Activated T-cell treated with anti-CD3 and anti-CD28 coated beads, Interleukin-2, amount 50 U/mL, for 4 hours (primary cell): ENCODE results near the gene CYLD. TPM values are rescaled to one million over a fixed set of nuclear protein-coding genes. Genes with fewer than 3 reads are reported as not detected.

Source experiments
- ATAC-seq, 2 donors: fragments of 200-7000 bp; cut with Tn5 transposase; one replicate each; pipeline ENCODE4 v1.10.0; 2021
- DNase-seq: peaks from one replicate; pipeline ENCODE4 v3.0.0-alpha.2; 2020
- H3K27me3 Mint-ChIP-seq: one replicate; pipeline ENCODE4 v1.8.0; 2021; ENCODE audit warnings: low read depth, mixed read lengths
- H3K36me3 Mint-ChIP-seq: one replicate; pipeline ENCODE4 v1.8.0; 2022; ENCODE audit warnings: mixed read lengths; ENCODE audit not compliant: insufficient read depth
- H3K4me1 Mint-ChIP-seq: one replicate; pipeline ENCODE4 v1.8.0; 2021; ENCODE audit warnings: low read depth, mixed read lengths
- H3K4me3 Mint-ChIP-seq: one replicate; pipeline ENCODE4 v1.8.0; 2021; ENCODE audit warnings: mild to moderate bottlenecking, moderate library complexity, mixed read lengths
- H3K9me3 Mint-ChIP-seq: one replicate; pipeline ENCODE4 v1.8.0; 2021; ENCODE audit warnings: mixed read lengths
- total RNA-seq, 3 donors: library from RNA; stranded (reverse); gene quantifications; one replicate each; pipeline ENCODE4 v1.2.1, GENCODE V29; 2021

CYLD gene
- total RNA-seq, 3 donors from 2014 or later = 84.5 to 133 (median 88.4) TPM

DNA sequence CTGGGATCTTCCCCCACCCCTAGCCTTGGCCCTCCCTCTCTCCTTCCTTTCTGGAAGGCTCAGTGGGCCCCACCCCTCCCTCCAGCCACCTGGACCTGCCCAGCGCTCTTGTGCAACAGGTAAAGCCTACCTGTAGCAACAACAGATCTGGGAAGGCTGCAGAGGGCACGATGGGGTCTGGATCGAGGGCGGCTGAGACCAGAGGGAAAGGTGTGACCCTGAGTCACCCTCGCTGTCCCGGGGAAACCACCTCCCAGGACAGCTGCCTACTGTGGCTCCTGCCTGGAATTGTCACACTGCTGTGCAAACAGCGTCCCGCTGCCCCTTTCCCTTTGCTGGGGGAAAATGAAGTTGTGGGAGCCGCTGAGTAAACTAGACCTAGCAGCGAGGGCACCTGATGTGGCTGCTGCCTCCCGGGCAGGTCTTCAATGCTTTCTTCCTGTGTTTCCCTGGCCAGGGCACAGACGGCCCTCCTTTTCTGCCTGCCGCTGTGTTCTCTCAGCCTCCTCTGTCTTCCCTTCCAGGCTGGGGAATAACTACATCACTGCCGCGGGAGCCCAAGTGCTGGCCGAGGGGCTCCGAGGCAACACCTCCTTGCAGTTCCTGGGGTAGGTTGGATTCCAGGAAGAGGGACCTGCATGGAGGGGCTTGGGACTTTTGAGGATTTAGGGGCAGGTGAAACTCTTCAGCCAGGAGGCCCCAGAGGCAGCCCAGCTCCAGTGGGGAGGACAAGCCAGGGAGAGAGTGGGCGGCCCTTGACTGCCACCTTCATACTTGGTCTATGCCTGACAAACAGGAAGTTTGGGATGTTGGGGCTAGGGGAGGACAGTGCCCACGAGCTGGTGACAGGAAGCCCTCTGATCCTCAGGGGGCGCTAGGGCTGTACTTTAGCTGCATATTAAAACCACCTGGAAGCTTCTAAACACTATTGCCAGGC is 22.2 kb upstream of the CYLD start:
- peaks cover 25% of the 10 kb centered on the region for H3K36me3 Mint-ChIP-seq
- H3K9me3 Mint-ChIP-seq = peaks cover 12% of the 10 kb centered on the region
- peaks cover 39% of the 10 kb centered on the region for H3K4me1 Mint-ChIP-seq
- ATAC-seq (peak; percentile 47 to 49), DNase-seq (no peak)
- H3K4me3 Mint-ChIP-seq = no peak overlapping the region
- H3K27me3 Mint-ChIP-seq = no peaks in the 10 kb centered on the region

DNA sequence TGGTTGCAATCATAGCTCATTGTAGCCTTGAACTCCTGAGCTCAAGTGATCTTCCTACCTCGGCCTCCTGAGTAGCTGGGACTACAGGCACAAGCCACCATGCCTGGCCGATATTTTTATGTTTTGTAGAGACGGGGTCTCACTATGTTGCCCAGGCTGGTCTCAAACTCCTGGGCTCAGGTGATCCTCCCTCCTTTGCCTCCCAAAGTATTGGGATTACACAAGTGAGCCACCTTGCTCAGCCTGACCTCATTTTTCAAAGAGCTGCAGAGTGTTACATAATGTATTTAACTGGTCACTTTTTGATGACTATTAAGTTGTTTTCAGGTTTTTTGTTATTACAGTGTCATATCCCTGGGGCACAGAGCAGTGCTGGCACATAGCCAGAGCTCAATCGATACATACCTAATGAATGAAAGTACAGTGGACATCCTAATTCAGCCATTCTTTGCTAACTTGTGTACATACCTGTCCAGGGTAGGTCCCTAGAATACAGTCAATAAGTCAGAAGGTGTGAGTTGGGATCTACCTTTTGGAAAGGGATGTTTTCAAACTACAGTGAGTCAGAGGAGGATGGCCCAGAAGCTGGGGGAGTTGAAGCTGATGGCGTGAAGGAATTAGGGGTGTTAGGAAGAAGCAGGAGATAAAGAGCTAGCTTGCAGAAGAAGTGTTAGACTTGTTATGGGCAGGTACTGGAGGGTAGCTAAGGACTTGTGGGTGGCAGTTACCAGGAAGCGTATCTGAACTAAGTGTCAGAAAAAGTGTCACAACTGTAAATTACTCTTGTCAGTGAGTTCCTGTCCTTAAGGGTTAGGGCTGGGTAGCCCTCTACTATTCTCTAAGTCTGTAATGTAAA is 20.1 kb upstream of the CYLD start:
- DNase-seq = no peak
- H3K36me3 Mint-ChIP-seq = peaks cover 34% of the 10 kb centered on the region
- H3K27me3 Mint-ChIP-seq = no peaks in the 10 kb centered on the region
- H3K4me3 Mint-ChIP-seq = no peak overlapping the region
- peaks cover 39% of the 10 kb centered on the region for H3K4me1 Mint-ChIP-seq
- ATAC-seq = peak; percentile 11 to 58
- H3K9me3 Mint-ChIP-seq = peaks cover 12% of the 10 kb centered on the region

DNA sequence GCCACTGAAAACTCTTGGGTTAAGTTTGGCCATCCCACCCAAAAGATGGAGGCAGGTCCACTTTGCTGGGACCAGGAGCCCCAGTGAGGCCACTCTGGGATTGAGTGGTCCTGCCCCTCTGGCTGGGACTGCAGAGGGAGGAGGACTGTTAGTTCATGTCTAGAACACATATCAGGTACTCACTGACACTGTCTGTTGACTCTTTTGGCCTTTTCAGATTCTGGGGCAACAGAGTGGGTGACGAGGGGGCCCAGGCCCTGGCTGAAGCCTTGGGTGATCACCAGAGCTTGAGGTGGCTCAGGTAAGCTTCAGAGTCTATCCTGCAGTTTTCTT is 19.5 kb upstream of the CYLD start:
- ATAC-seq (no peak), DNase-seq (no peak)
- peaks cover 33% of the 10 kb centered on the region for H3K36me3 Mint-ChIP-seq
- H3K4me3 Mint-ChIP-seq = no peak overlapping the region
- peaks cover 12% of the 10 kb centered on the region for H3K9me3 Mint-ChIP-seq
- H3K27me3 Mint-ChIP-seq = no peaks in the 10 kb centered on the region
- H3K4me1 Mint-ChIP-seq = peaks cover 37% of the 10 kb centered on the region

DNA sequence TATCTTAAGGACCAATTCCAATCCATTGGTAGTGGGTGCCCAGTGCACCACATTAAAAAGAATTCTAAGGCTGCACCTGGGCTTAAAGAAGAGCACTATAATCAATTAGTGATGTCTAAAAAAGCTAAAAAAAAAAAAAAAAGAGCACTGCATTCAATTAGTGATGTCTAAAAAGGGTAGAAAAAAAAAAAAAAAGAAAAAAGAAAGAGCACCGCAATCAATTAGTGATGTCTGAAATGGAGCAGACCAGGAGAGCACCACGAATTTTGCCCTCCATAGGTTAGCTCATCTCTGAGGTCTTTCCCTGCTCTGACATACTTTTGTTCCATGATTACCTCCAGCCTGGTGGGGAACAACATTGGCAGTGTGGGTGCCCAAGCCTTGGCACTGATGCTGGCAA is 18.9 kb upstream of the CYLD start:
- ATAC-seq (no peak), DNase-seq (no peak)
- Mint-ChIP-seq H3K4me3 (no peak overlapping the region), H3K36me3 (peaks cover 31% of the 10 kb centered on the region), H3K9me3 (peaks cover 12% of the 10 kb centered on the region), H3K4me1 (peaks cover 35% of the 10 kb centered on the region), H3K27me3 (no peaks in the 10 kb centered on the region)

DNA sequence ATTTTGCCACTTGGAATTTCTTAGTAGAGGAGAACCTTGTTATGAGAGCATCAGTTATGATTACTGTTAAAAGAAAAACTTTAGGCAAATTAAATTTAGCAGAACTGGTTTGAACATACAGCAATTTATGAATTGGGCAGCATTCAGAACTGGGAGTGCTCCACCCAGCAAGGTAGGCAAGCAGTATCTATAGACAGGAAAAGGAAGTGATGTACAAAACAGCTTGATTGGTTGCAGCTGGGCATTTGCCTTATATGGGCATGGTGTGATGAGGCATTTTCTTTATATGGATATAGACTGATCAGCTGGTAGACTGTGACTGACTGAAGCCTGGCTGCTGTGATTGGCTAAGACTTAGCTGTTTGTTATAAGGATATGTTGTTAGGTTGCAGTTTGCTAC is 17.6 kb upstream of the CYLD start:
- ATAC-seq = no peak
- no peak for DNase-seq
- Mint-ChIP-seq H3K27me3 (no peaks in the 10 kb centered on the region), H3K36me3 (peaks cover 26% of the 10 kb centered on the region), H3K9me3 (peaks cover 12% of the 10 kb centered on the region), H3K4me1 (peaks cover 27% of the 10 kb centered on the region), H3K4me3 (no peak overlapping the region)

DNA sequence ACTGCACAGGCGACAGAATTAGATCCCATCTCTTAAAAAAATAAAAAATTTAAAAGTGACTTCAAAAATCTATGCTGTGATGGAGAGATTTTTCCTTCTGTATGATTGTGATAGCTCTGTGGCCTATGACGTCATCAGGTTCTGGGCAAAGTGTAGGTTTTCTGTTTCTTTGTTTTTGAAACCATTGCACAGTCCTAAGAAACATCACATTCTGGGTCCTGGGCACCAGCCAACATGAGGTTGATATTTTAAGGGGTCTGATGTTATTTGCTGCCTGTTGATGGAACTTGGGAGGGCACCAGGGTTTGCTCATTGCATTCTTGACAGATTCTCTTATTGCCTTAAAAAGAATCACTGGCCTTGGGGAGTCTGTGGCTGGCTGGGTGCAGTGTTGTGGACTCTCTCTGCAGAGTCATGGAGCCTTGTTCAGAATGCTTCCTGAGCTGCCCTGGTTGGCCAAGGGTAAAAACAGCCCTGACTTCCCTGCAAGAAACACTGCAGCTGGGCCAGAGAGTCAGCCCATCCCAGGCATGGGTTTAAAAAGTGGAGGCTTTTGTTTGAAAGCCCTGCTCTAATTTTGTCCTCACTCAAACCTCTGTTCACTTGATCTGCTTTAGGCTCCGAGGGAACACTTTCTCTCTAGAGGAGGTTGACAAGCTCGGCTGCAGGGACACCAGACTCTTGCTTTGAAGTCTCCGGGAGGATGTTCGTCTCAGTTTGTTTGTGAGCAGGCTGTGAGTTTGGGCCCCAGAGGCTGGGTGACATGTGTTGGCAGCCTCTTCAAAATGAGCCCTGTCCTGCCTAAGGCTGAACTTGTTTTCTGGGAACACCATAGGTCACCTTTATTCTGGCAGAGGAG is 10.5 kb upstream of the CYLD start:
- no peaks in the 10 kb centered on the region for H3K27me3 Mint-ChIP-seq
- H3K4me1 Mint-ChIP-seq = peaks cover 24% of the 10 kb centered on the region
- peaks cover 5% of the 10 kb centered on the region for H3K36me3 Mint-ChIP-seq
- H3K9me3 Mint-ChIP-seq = no peaks in the 10 kb centered on the region
- H3K4me3 Mint-ChIP-seq = no peak overlapping the region
- ATAC-seq (peak; percentile 59 to 70), DNase-seq (no peak)

DNA sequence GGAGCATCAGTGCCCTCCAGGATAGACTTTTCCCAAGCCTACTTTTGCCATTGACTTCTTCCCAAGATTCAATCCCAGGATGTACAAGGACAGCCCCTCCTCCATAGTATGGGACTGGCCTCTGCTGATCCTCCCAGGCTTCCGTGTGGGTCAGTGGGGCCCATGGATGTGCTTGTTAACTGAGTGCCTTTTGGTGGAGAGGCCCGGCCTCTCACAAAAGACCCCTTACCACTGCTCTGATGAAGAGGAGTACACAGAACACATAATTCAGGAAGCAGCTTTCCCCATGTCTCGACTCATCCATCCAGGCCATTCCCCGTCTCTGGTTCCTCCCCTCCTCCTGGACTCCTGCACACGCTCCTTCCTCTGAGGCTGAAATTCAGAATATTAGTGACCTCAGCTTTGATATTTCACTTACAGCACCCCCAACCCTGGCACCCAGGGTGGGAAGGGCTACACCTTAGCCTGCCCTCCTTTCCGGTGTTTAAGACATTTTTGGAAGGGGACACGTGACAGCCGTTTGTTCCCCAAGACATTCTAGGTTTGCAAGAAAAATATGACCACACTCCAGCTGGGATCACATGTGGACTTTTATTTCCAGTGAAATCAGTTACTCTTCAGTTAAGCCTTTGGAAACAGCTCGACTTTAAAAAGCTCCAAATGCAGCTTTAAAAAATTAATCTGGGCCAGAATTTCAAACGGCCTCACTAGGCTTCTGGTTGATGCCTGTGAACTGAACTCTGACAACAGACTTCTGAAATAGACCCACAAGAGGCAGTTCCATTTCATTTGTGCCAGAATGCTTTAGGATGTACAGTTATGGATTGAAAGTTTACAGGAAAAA is 9.7 kb upstream of the CYLD start:
- H3K27me3 Mint-ChIP-seq = no peaks in the 10 kb centered on the region

DNA sequence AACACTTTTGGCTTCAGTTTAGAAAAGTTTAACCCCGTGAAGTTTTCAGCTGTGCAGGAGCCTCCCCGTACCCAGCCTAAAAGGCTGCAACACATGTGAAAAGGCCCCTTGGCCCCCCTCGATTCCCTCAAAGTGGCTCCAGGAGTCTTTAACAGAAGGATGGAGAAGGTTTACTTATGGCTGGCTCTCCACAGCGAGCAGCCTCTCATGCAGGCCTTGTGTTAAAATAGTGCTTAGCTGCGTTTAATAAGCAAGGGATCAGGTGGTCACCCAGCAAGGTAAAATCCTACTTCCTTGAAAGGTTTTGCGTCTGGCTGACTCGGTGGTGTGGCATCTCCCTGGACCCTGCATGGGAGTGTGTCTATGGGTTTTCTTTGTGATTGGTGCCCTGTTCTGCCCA is 8.4 kb upstream of the CYLD start:
- Mint-ChIP-seq H3K27me3 (no peaks in the 10 kb centered on the region), H3K4me3 (no peak overlapping the region), H3K36me3 (peaks cover 8% of the 10 kb centered on the region), H3K4me1 (peaks cover 33% of the 10 kb centered on the region), H3K9me3 (no peaks in the 10 kb centered on the region)
- ATAC-seq (no peak), DNase-seq (no peak)

More for the DNA sequence above, 9.7 kb upstream of the CYLD start:
- DNase-seq (no peak), ATAC-seq (no peak)
- Mint-ChIP-seq H3K4me1 (peaks cover 31% of the 10 kb centered on the region), H3K4me3 (no peak overlapping the region), H3K9me3 (no peaks in the 10 kb centered on the region), H3K36me3 (peaks cover 5% of the 10 kb centered on the region)

DNA sequence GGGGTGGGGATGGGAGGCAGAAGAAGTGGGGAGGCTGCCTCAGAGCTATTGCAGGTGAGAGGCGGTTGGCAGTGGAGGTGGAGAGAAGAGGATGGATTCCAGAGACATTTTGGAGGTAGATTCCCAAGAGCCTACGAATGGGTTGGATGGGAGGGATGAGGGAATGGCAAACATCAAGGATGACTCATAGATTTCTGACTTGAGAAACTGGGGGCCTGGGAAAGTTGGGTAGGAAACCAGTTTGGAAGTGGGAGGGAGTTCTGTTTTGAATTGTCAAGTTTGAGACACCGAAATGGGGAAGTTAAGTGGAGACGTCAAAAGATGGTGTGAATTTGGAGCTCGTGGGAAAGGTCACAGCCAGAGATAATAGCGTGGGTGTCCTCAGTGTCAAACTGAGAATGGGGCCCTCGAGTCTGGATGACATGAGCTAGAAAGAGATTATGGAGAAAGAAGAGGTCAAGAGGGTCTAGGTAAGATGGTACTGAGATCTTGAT is 6.2 kb upstream of the CYLD start:
- Mint-ChIP-seq H3K36me3 (peaks cover 11% of the 10 kb centered on the region), H3K9me3 (no peaks in the 10 kb centered on the region), H3K27me3 (no peaks in the 10 kb centered on the region), H3K4me3 (no peak overlapping the region), H3K4me1 (peaks cover 41% of the 10 kb centered on the region)
- ATAC-seq (peak in 1 of 2 donors; percentile 9), DNase-seq (no peak)

DNA sequence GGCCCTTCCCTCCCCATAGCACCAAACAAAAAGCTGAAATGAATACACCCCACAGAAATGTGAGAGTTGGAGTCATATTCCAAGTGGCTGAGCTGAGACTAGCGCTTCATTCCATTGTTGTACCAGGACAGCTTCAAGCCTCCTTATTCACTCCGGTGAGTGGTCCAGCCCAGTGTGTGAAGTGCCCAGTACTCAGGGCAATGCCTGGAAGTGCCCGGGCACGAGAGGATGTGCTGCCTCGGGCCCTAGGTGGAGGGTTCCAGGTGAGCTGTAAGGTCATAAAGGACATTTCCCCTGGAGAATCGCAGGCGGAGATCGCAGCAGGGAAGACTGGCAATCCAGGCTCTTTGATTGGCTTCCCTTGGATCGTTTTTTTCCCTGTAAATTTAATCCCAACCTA is 5.4 kb upstream of the CYLD start:
- ATAC-seq (no peak), DNase-seq (no peak)
- no peaks in the 10 kb centered on the region for H3K27me3 Mint-ChIP-seq
- H3K9me3 Mint-ChIP-seq = no peaks in the 10 kb centered on the region
- H3K36me3 Mint-ChIP-seq = peaks cover 11% of the 10 kb centered on the region
- H3K4me3 Mint-ChIP-seq = no peak overlapping the region
- peaks cover 43% of the 10 kb centered on the region for H3K4me1 Mint-ChIP-seq

DNA sequence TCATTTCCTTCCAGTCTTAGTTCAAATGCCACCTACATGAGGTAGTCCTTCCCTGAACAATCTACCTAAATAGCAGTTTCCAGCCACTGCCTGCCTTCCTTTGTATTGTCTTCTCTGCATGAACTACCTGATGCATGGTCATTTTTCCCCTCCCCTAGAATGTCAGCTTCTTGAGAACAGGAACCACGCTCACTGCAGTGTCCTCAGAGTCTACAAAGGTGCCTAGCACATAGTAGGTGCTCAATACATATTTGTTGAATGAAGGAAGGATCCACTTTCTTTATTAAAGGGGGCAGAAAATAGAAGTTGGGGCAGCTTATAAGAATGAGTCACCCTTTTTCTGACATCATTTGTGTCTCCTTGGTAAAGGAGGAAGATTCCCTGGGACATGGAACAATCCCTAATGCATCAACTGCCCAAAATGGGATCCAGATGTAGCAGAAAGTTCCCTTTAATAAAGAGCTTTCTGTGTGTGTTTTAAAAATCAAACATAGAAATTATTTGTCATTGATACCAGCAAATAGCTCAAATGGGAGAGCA is 4.4 kb upstream of the CYLD start:
- Mint-ChIP-seq H3K9me3 (no peaks in the 10 kb centered on the region), H3K4me1 (peaks cover 39% of the 10 kb centered on the region), H3K36me3 (peaks cover 8% of the 10 kb centered on the region), H3K4me3 (no peak overlapping the region), H3K27me3 (no peaks in the 10 kb centered on the region)
- DNase-seq (no peak), ATAC-seq (no peak)

DNA sequence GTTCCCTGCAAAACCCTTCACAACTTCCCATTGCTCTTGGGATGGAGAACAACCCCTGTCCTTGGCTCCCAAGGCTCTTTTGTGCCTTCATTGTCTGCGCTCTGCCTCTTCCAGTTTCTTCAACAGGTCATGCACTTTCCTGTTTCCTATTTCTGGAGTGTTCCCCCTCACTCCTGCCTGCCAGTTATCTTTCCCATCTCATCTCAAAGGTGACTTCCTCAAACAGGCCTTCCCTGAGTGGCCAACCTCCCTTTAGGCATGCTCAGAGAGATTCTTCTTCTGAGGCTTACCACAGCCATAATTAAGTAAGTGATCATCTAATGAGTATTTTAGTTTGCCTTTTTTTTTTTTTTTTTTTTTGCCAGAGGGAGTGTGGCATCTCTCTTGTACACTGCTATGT is 2.9 kb upstream of the CYLD start:
- Mint-ChIP-seq H3K4me1 (peaks cover 46% of the 10 kb centered on the region), H3K27me3 (no peaks in the 10 kb centered on the region), H3K4me3 (no peak overlapping the region), H3K36me3 (peaks cover 8% of the 10 kb centered on the region), H3K9me3 (no peaks in the 10 kb centered on the region)
- DNase-seq (no peak), ATAC-seq (no peak)

DNA sequence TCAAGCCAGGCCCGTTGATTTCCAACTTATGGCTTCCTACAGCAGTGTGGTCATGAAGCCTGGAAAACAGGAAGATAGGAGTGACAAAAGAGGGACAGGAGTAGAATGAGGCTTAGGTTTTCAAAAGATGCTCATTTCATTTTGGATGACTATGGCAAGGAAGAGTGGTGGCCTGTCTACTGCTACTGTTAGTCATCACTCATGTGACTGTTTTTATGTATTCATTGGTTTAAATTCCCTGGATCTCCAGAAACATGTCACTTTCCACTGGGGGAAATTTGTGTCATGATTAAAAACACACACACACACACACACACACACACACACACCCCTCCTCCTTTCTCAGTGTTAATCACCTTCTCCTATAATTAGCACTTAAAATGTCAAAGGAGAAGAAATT is 1.1 kb upstream of the CYLD start:
- DNase-seq (no peak), ATAC-seq (no peak)
- peaks cover 21% of the 10 kb centered on the region for H3K36me3 Mint-ChIP-seq
- no peaks in the 10 kb centered on the region for H3K27me3 Mint-ChIP-seq
- H3K4me1 Mint-ChIP-seq = peaks cover 57% of the 10 kb centered on the region
- peak overlapping the region; percentile 83 for H3K4me3 Mint-ChIP-seq
- H3K9me3 Mint-ChIP-seq = no peaks in the 10 kb centered on the region
